ENCODE measurements around the gene NCAPD2.

DNA sequence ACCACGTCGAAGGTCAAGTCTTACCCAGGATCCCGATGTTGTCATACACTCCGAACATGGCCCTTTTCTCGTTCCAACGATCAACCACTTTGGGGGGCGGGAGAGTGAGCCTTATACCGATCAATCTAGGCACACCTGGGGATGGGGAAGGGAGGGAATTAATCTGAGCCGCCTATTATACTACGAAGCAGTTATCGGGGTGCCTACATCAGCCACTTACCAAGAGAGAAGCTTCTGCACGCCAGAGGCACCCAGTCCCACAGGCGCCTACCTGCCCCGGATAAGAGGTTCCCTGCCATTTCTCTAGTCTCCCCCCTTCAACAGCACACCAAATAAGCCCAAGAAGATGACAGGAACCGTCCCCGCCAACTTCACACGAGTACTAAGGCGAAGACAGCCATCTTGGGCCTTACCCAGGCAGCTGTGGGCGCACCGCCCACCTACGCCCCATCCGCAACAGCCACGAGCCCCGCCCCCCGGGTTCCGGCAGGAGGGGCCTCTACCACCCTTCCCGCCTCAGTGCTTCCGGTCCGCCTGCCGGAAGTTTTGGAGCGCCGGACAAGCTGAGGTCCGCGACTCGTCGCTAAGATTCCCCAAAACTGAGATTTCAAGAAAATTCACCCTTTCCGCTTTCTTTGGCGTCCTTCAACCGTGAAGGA lies 935 bp upstream of the NCAPD2 start, which contains the start of gene MRPL51:
- TF ChIP-seq, protein P1, sequence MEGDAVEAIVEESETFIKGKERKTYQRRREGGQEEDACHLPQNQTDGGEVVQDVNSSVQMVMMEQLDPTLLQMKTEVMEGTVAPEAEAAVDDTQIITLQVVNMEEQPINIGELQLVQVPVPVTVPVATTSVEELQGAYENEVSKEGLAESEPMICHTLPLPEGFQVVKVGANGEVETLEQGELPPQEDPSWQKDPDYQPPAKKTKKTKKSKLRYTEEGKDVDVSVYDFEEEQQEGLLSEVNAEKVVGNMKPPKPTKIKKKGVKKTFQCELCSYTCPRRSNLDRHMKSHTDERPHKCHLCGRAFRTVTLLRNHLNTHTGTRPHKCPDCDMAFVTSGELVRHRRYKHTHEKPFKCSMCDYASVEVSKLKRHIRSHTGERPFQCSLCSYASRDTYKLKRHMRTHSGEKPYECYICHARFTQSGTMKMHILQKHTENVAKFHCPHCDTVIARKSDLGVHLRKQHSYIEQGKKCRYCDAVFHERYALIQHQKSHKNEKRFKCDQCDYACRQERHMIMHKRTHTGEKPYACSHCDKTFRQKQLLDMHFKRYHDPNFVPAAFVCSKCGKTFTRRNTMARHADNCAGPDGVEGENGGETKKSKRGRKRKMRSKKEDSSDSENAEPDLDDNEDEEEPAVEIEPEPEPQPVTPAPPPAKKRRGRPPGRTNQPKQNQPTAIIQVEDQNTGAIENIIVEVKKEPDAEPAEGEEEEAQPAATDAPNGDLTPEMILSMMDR (conservative IDR thresholded peaks at IDR 0.05 in 1 of 2, IDR thresholded peaks at IDR 0.05 in 1 of 2; ENCODE audit: extremely low read depth in 1 of 2, insufficient read depth in 1 of 2, low read depth in 1 of 2, low read length in 2 of 2), result no peak
- TF ChIP-seq EZH2 (IDR thresholded peaks at IDR 0.05; ENCODE audit: borderline replicate concordance, low read length), result no peak

All from mammary epithelial cell (primary cell).